ENCODE measurements around the gene ERICH4. TPM values are rescaled to one million over a fixed set of nuclear protein-coding genes. Genes with fewer than 3 reads are reported as not detected.
"Not testable (repeated sequence)": the region's sequence is repeated elsewhere in the genome, so short reads cannot be mapped to it uniquely, and the experiment has no call there.

ERICH4 gene
- not detected in 2 replicates for total RNA-seq (2014; rRNA removed; shearing (Covaris generic))
- not detected in 2 replicates for polyA plus RNA-seq (2015; cell fraction: cytosol; rRNA removed)
- not detected in 2 replicates for polyA plus RNA-seq (2015; cell fraction: nucleus; rRNA removed)

DNA sequence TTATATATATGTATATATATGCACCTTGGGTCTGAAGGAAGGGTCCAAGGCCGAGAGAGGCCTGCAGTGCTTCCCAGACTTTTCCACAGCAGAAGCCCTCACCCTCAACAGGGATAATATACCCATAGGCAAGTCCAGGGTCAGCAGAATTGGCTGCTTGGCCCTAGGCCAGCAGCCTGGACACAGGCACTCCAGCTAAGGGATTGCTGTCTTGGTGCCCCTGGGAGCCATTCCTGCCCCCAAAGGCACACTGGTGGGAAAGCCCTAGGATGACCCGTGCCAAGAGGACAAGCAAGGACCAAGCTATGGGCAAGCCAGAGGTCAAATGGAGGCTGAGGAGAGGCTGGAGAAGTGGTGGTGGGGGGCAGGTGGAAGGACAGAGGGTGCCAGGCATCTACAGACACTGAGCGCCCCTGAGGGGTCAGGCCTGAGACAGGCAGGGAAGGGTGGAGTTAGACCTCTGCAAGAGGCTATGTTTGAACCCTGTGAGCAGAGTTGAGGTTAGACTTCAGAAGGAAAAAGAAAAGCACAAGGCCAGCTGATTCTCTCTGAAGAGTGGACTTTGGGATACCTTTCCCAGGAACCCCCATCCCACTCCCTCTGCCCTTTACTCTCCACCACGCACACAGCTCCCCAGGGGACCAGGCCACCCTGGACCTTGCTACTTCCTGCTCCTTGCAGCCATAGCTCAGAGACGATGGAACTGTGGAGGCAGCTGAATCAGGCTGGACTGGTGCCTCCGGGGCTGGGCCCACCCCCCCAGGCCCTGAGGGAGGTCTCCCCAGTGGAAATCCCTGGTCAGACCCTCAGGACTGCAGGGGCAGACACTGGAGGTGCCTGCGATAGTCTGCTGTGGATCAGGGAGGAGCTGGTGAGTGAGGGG is at the start of gene ERICH4:
Gene ERICH4 (plus strand): TSS at position 684 of the 883 bp plus-strand sequence. CDS start 14 bp downstream, at position 698.
- in situ Hi-C loops (cut with HindIII; ENCODE audit: low pct_unique_long_range_greater_than_20kb, low sequenced_read_pairs), result no loop called here
- no peak for DNase-seq (ENCODE audit: low read depth, low spot score)

GRCh38 chr19:41395355-41395754 is 47.6 kb upstream of the ERICH4 start:
- in situ Hi-C loops (cut with HindIII; ENCODE audit: low pct_unique_long_range_greater_than_20kb, low sequenced_read_pairs), result no loop called here
- no peak for DNase-seq (ENCODE audit: low read depth, low spot score)

GRCh38 chr19:41397086-41398049 is 45.6 kb upstream of the ERICH4 start, which contains the start of the genes BCKDHA and EXOSC5:
Gene BCKDHA, plus strand, starts transcription at chr19:41397818. Its CDS starts 10 bp downstream, at chr19:41397828.
Gene EXOSC5, minus strand, starts transcription at chr19:41397359. Its CDS starts 31 bp downstream, at chr19:41397328.
- in situ Hi-C loops (cut with HindIII; ENCODE audit: low pct_unique_long_range_greater_than_20kb, low sequenced_read_pairs), result no loop called here
- peak; percentile 99 for DNase-seq (ENCODE audit: low read depth, low spot score)

GRCh38 chr19:41398050-41398418 is 44.9 kb upstream of the ERICH4 start:
- no peak for DNase-seq (ENCODE audit: low read depth, low spot score)
- in situ Hi-C loops (cut with HindIII; ENCODE audit: low pct_unique_long_range_greater_than_20kb, low sequenced_read_pairs), result no loop called here

- no peak for DNase-seq (ENCODE audit: low read depth, low spot score)
- in situ Hi-C loops (cut with HindIII; ENCODE audit: low pct_unique_long_range_greater_than_20kb, low sequenced_read_pairs), result no loop called here
Measured at GRCh38 chr19:41398598-41398997, 44.4 kb upstream of the ERICH4 start.

GRCh38 chr19:41399091-41399490 is 43.9 kb upstream of the ERICH4 start:
- in situ Hi-C loops (cut with HindIII; ENCODE audit: low pct_unique_long_range_greater_than_20kb, low sequenced_read_pairs), result no loop called here
- no peak for DNase-seq (ENCODE audit: low read depth, low spot score)

- DNase-seq (ENCODE audit: low read depth, low spot score), result no peak
- in situ Hi-C loops (cut with HindIII; ENCODE audit: low pct_unique_long_range_greater_than_20kb, low sequenced_read_pairs), result no loop called here
Measured at GRCh38 chr19:41399525-41399924, 43.4 kb upstream of the ERICH4 start.

GRCh38 chr19:41401483-41401882 is 41.5 kb upstream of the ERICH4 start:
- no peak for DNase-seq (ENCODE audit: low read depth, low spot score)
- in situ Hi-C loops (cut with HindIII; ENCODE audit: low pct_unique_long_range_greater_than_20kb, low sequenced_read_pairs), result no loop called here

GRCh38 chr19:41402010-41402409 is 40.9 kb upstream of the ERICH4 start:
- DNase-seq (ENCODE audit: low read depth, low spot score), result no peak
- in situ Hi-C loops (cut with HindIII; ENCODE audit: low pct_unique_long_range_greater_than_20kb, low sequenced_read_pairs), result no loop called here

GRCh38 chr19:41403181-41403970 is 39.6 kb upstream of the ERICH4 start:
- in situ Hi-C loops (cut with HindIII; ENCODE audit: low pct_unique_long_range_greater_than_20kb, low sequenced_read_pairs), result no loop called here
- no peak for DNase-seq (ENCODE audit: low read depth, low spot score)

DNA sequence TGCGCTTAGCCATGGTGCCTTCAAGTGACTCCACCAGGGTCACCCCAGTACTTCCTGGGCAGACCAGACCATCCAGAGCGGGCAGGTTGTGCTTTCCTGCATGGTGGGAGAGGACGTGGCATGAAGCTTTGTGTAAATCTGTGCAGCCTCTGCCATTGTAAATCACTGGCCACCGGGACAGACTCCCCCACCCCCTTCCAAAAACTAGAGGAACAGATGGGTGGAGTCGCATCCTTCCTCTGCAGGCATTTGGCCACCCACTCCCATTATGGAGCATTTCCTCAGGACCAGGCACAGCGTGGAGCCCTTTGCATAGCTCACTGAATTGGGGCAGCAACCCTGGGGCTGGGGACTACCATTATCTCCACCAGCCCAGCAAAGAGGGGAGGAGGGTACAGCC is 37.2 kb upstream of the ERICH4 start:
- in situ Hi-C loops (cut with HindIII; ENCODE audit: low pct_unique_long_range_greater_than_20kb, low sequenced_read_pairs), result no loop called here
- DNase-seq (ENCODE audit: low read depth, low spot score), result no peak

- in situ Hi-C loops (cut with HindIII; ENCODE audit: low pct_unique_long_range_greater_than_20kb, low sequenced_read_pairs), result no loop called here
- no peak for DNase-seq (ENCODE audit: low read depth, low spot score)
Measured at GRCh38 chr19:41407271-41407670, 35.7 kb upstream of the ERICH4 start.

- in situ Hi-C loops (cut with HindIII; ENCODE audit: low pct_unique_long_range_greater_than_20kb, low sequenced_read_pairs), result no loop called here
Measured at GRCh38 chr19:41408256-41408655, 34.7 kb upstream of the ERICH4 start.

GRCh38 chr19:41408846-41409245 is 34.1 kb upstream of the ERICH4 start:
- DNase-seq (ENCODE audit: low read depth, low spot score); in situ Hi-C loops (cut with HindIII; ENCODE audit: low pct_unique_long_range_greater_than_20kb, low sequenced_read_pairs): not testable (repeated sequence)

More at GRCh38 chr19:41408256-41408655, 34.7 kb upstream of the ERICH4 start:
- DNase-seq (ENCODE audit: low read depth, low spot score), result peak; percentile 22

DNA sequence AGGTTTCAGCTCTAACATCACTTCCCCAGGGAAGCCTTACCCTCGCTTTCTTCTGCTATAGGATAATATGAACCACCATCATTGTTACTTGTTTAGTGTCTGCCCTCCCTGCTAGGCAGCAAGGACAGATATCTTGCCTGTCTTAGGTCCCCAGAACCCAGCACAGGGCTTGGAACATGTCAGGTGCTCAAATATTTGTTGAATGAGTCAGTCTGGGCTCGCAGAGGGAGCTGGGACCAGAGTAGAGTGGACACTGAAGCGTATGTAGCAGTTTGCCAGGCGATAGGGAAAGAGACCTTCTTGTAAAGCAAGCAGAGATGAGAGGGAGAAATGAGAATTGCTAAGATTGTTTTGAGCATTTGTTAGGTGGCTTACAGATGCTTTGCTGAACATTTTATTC is 33.7 kb upstream of the ERICH4 start:
- DNase-seq (ENCODE audit: low read depth, low spot score), result peak; percentile 35
- in situ Hi-C loops (cut with HindIII; ENCODE audit: low pct_unique_long_range_greater_than_20kb, low sequenced_read_pairs), result no loop called here

- no peak for DNase-seq (ENCODE audit: low read depth, low spot score)
- in situ Hi-C loops (cut with HindIII; ENCODE audit: low pct_unique_long_range_greater_than_20kb, low sequenced_read_pairs), result no loop called here
Measured at GRCh38 chr19:41410336-41411054, 32.5 kb upstream of the ERICH4 start.

Data from SK-MEL-5 (cell line).